KBM-7 (cell line): ENCODE results near the gene TEAD4.
"Not testable (repeated sequence)": the region's sequence is repeated elsewhere in the genome, so short reads cannot be mapped to it uniquely, and the experiment has no call there.

Experiments used
- DNase-seq: peaks from one replicate; pipeline ENCODE4 v3.0.0-alpha.2; 2015
- in situ Hi-C: fragments of 300-500 bp; cut with MboI; formaldehyde crosslinking; loops from 2 replicates; pipeline ENCODE4 v1.14.3; 2020; ENCODE audit warnings: low sequenced_read_pairs, low pct_unique_long_range_greater_than_20kb, mixed read lengths

The TEAD4 gene

GRCh38 chr12:3065846-3066245 is 106.6 kb downstream of the TEAD4 start:
- in situ Hi-C loops, DNase-seq: not testable (repeated sequence)

- DNase-seq: no peak
- in situ Hi-C loops: no loop called here
Observed at GRCh38 chr12:3069714-3070113, 110.5 kb downstream of the TEAD4 start.

GRCh38 chr12:3071107-3071506 is 111.9 kb downstream of the TEAD4 start:
- DNase-seq: no peak
- in situ Hi-C loops: no loop called here

- no peak for DNase-seq
- in situ Hi-C loops: no loop called here
Observed at GRCh38 chr12:3071710-3072109, 112.5 kb downstream of the TEAD4 start.

- in situ Hi-C loops: no loop called here
- peak; percentile 90 for DNase-seq
Observed at GRCh38 chr12:3073438-3074250, 114.4 kb downstream of the TEAD4 start.

GRCh38 chr12:3075315-3075714 is 116.1 kb downstream of the TEAD4 start:
- no peak for DNase-seq
- in situ Hi-C loops: no loop called here

- in situ Hi-C loops: no loop called here
- peak; percentile 50 for DNase-seq
Observed at GRCh38 chr12:3076730-3077571, 117.8 kb downstream of the TEAD4 start, which contains the start of gene TSPAN9. Gene TSPAN9 (plus strand): TSS chr12:3077379. CDS start chr12:3201194, 123,815 bp downstream.

GRCh38 chr12:3077572-3078081 is 118.4 kb downstream of the TEAD4 start:
- peak; percentile 12 for DNase-seq
- in situ Hi-C loops: no loop called here

GRCh38 chr12:3078086-3078820 is 119.1 kb downstream of the TEAD4 start:
- in situ Hi-C loops: no loop called here
- no peak for DNase-seq

GRCh38 chr12:3081091-3081490 is 121.9 kb downstream of the TEAD4 start:
- DNase-seq: no peak
- in situ Hi-C loops: no loop called here

- in situ Hi-C loops: no loop called here
Observed at GRCh38 chr12:3081886-3082285, 122.7 kb downstream of the TEAD4 start.

GRCh38 chr12:3083241-3083920 is 124.2 kb downstream of the TEAD4 start:
- DNase-seq: no peak
- in situ Hi-C loops: no loop called here

More at GRCh38 chr12:3081886-3082285, 122.7 kb downstream of the TEAD4 start:
- DNase-seq: no peak

- no peak for DNase-seq
- in situ Hi-C loops: no loop called here
Observed at GRCh38 chr12:3083921-3084347, 124.7 kb downstream of the TEAD4 start.

- in situ Hi-C loops: no loop called here
- DNase-seq: no peak
Observed at GRCh38 chr12:3084742-3085141, 125.5 kb downstream of the TEAD4 start.

- in situ Hi-C loops: no loop called here
- DNase-seq: no peak
Observed at GRCh38 chr12:3085341-3086139, 126.3 kb downstream of the TEAD4 start.

- DNase-seq: no peak
- in situ Hi-C loops: no loop called here
Observed at GRCh38 chr12:3086211-3086610, 127.0 kb downstream of the TEAD4 start.

GRCh38 chr12:3086729-3087323 is 127.6 kb downstream of the TEAD4 start:
- in situ Hi-C loops: no loop called here
- no peak for DNase-seq
